Erythroblast (primary cell): Measurements from ENCODE around the gene SLC5A10.

Experiments used
- DNase-seq, 2 experiments: peaks; one replicate each; lab custom pipeline; 2025; lab: John Stamatoyannopoulos, UW
- GATA1 ChIP-seq: IDR thresholded peaks from 2 replicates; pipeline ENCODE4 v1.6.1; 2011; ENCODE audit warnings: low read depth, mild to moderate bottlenecking, control low read depth, low read length, moderate library complexity
- POLR2A ChIP-seq: IDR thresholded peaks from 2 replicates; pipeline ENCODE4 v1.6.1; 2011; ENCODE audit warnings: mild to moderate bottlenecking, low read length

Gene SLC5A10

GRCh38 chr17:18991531-18992315, 39.8 kb downstream of the SLC5A10 start:
- TF ChIP-seq GATA1 (no peak), POLR2A (no peak)
- DNase-seq, result no peak

- no peak for TF ChIP-seq POLR2A
- TF ChIP-seq GATA1, result no peak
- no peak for DNase-seq
Measured at GRCh38 chr17:18992454-18993130, 40.6 kb downstream of the SLC5A10 start.

- DNase-seq, result no peak
Measured at GRCh38 chr17:18993905-18994526, 42.1 kb downstream of the SLC5A10 start.

GRCh38 chr17:18994631-18995030, 42.7 kb downstream of the SLC5A10 start:
- TF ChIP-seq POLR2A (no peak), GATA1 (no peak)

More at GRCh38 chr17:18993905-18994526, 42.1 kb downstream of the SLC5A10 start:
- TF ChIP-seq POLR2A (no peak), GATA1 (no peak)

GRCh38 chr17:18995220-18995619, 43.3 kb downstream of the SLC5A10 start:
- no peak for DNase-seq
- TF ChIP-seq GATA1, result no peak
- no peak for TF ChIP-seq POLR2A

More at GRCh38 chr17:18994631-18995030, 42.7 kb downstream of the SLC5A10 start:
- DNase-seq, result no peak

- DNase-seq, result no peak
- no peak for TF ChIP-seq POLR2A
- TF ChIP-seq GATA1, result no peak
Measured at GRCh38 chr17:18996458-18996857, 44.5 kb downstream of the SLC5A10 start.

GRCh38 chr17:18997650-18998196, 45.8 kb downstream of the SLC5A10 start:
- TF ChIP-seq POLR2A, result no peak
- no peak for TF ChIP-seq GATA1
- DNase-seq, result peak; percentile 55 to 76

- TF ChIP-seq GATA1, result no peak
- no peak for TF ChIP-seq POLR2A
- no peak for DNase-seq
Measured at GRCh38 chr17:18999394-18999793, 47.4 kb downstream of the SLC5A10 start.

GRCh38 chr17:18999911-19000310, 47.9 kb downstream of the SLC5A10 start:
- no peak for TF ChIP-seq POLR2A
- TF ChIP-seq GATA1, result no peak
- DNase-seq, result no peak

- DNase-seq, result no peak
- no peak for TF ChIP-seq POLR2A
- TF ChIP-seq GATA1, result no peak
Measured at GRCh38 chr17:19000531-19001325, 48.8 kb downstream of the SLC5A10 start.

GRCh38 chr17:19001907-19002590, 50.1 kb downstream of the SLC5A10 start:
- no peak for DNase-seq
- TF ChIP-seq POLR2A, result no peak
- no peak for TF ChIP-seq GATA1

- TF ChIP-seq GATA1, result no peak
- no peak for TF ChIP-seq POLR2A
- no peak for DNase-seq
Measured at GRCh38 chr17:19002805-19003542, 51.0 kb downstream of the SLC5A10 start.
